GM12875 (cell line): ENCODE results near the gene INS.

Source experiments
- H3K4me3 ChIP-seq: one replicate; pipeline ENCODE4 v1.5.1; 2011; ENCODE audit warnings: low read depth, low read length, control low read depth
- TF ChIP-seq, protein P1 (sequence below): IDR thresholded peaks from 2 replicates; pipeline ENCODE4 v1.5.1; 2011; ENCODE audit warnings: low read depth, mild to moderate bottlenecking, control low read depth, inconsistent platforms, low read length, moderate library complexity, borderline replicate concordance; ENCODE audit not compliant: insufficient read depth

INS gene

GRCh38 chr11:2167141-2168045 lies 6.4 kb upstream of the INS start:
- H3K4me3 ChIP-seq = no peak overlapping the region
- TF ChIP-seq, protein P1, sequence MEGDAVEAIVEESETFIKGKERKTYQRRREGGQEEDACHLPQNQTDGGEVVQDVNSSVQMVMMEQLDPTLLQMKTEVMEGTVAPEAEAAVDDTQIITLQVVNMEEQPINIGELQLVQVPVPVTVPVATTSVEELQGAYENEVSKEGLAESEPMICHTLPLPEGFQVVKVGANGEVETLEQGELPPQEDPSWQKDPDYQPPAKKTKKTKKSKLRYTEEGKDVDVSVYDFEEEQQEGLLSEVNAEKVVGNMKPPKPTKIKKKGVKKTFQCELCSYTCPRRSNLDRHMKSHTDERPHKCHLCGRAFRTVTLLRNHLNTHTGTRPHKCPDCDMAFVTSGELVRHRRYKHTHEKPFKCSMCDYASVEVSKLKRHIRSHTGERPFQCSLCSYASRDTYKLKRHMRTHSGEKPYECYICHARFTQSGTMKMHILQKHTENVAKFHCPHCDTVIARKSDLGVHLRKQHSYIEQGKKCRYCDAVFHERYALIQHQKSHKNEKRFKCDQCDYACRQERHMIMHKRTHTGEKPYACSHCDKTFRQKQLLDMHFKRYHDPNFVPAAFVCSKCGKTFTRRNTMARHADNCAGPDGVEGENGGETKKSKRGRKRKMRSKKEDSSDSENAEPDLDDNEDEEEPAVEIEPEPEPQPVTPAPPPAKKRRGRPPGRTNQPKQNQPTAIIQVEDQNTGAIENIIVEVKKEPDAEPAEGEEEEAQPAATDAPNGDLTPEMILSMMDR = no peak

GRCh38 chr11:2166091-2166851 lies 5.3 kb upstream of the INS start:
- TF ChIP-seq, protein P1 = peak; percentile 42; the same call in 1 of the 2 replicates
- no peak overlapping the region for H3K4me3 ChIP-seq

DNA sequence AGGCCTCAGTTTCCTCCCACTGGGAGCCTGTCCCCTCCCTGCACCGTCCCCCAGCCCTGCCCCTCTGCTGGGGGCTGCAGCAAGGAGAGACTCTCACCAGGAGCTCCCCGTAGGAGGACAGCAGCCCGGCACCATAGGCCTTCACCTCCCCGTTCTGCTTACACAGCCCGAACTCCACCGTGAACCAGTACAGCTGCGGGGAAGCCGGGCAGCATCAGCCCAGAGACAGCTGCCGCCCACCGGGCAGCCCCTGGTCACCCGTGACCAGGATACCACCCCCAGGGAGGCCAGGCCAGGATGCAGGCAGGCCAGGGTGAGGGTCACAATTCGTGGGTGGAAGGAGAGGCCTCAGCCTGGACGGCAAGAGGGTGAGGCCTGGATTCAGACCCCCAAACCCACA lies 4.6 kb upstream of the INS start:
- no peak overlapping the region for H3K4me3 ChIP-seq
- TF ChIP-seq, protein P1 = no peak

GRCh38 chr11:2164861-2165555 lies 4.0 kb upstream of the INS start:
- H3K4me3 ChIP-seq = no peak overlapping the region
- TF ChIP-seq, protein P1 = no peak

GRCh38 chr11:2164081-2164480 lies 3.1 kb upstream of the INS start:
- TF ChIP-seq, protein P1 = no peak
- no peak overlapping the region for H3K4me3 ChIP-seq

GRCh38 chr11:2163428-2163978 lies 2.5 kb upstream of the INS start:
- TF ChIP-seq, protein P1 = no peak
- H3K4me3 ChIP-seq = no peak overlapping the region
